ENCODE data around the gene LRRD1. TPM values are rescaled to one million over a fixed set of nuclear protein-coding genes. Genes with fewer than 3 reads are reported as not detected.

Gene LRRD1
- total and polyA plus RNA-seq, 2 of the 13 experiments (the other 11 are each of a cell fraction or from before 2014, with no cell fraction given): 0.03 TPM; not detected in 1

- no peak for TF ChIP-seq PBX3 (CRISPR knock-in tag; IDR thresholded peaks at IDR 0.05; ENCODE audit: borderline replicate concordance)
- TF ChIP-seq ZNF574 (CRISPR knock-in tag; IDR thresholded peaks at IDR 0.05): peak; percentile 62
- TF ChIP-seq PHB2 (IDR thresholded peaks at IDR 0.05; ENCODE audit: partially characterized antibody): no peak
- no peak for TF ChIP-seq HOXD1 (CRISPR knock-in tag; IDR thresholded peaks at IDR 0.05)
- TF ChIP-seq NFRKB (IDR thresholded peaks at IDR 0.05): no peak
- peak; percentile 93 for TF ChIP-seq AGO2 (optimal IDR thresholded peaks at IDR 0.05; ENCODE audit: low read depth, low read length)
- TF ChIP-seq MAFG (CRISPR knock-in tag; IDR thresholded peaks at IDR 0.05): no peak
- 0 out of 2 replicates have a peak, but pooled peaks have one; percentile 51 for TF ChIP-seq ZBTB42 (CRISPR knock-in tag; IDR thresholded peaks at IDR 0.05)
- peak; percentile 89 for TF ChIP-seq TBX3 (IDR thresholded peaks at IDR 0.05; ENCODE audit: borderline replicate concordance)
- no peak for TF ChIP-seq NR3C1 (CRISPR knock-in tag; IDR thresholded peaks at IDR 0.05)
- TF ChIP-seq ZBTB3 (CRISPR knock-in tag; IDR thresholded peaks at IDR 0.05; ENCODE audit: borderline replicate concordance, low read depth): peak; percentile 77; the same call in 1 of the 2 replicates
- TF ChIP-seq RELA (CRISPR knock-in tag; IDR thresholded peaks at IDR 0.05): no peak; the same call in 1 of the 2 replicates
- TF ChIP-seq ZNF275 (CRISPR knock-in tag; IDR thresholded peaks at IDR 0.05; ENCODE audit: borderline replicate concordance): no peak
- TF ChIP-seq GMEB2 (CRISPR knock-in tag; IDR thresholded peaks at IDR 0.05; ENCODE audit: low read depth): peak; percentile 62
- TF ChIP-seq NFIC (IDR thresholded peaks at IDR 0.05; ENCODE audit: low read length): no peak
- no peak for TF ChIP-seq ZBTB39 (CRISPR knock-in tag; IDR thresholded peaks at IDR 0.05)
- no peak for TF ChIP-seq NFIB (CRISPR knock-in tag; IDR thresholded peaks at IDR 0.05; ENCODE audit: borderline replicate concordance)
- no peak for TF ChIP-seq HNF4G (IDR thresholded peaks at IDR 0.05; ENCODE audit: borderline replicate concordance, low read depth, low read length)
- peak; percentile 20; the same call in 1 of the 2 replicates for TF ChIP-seq HNF4G (CRISPR knock-in tag; IDR thresholded peaks at IDR 0.05; ENCODE audit: borderline replicate concordance, low read depth)
- peak in 1 of 2 experiments; percentile 92; a peak in 2 of 4 replicates for TF ChIP-seq KLF16 (CRISPR knock-in tag; IDR thresholded peaks at IDR 0.05)
- TF ChIP-seq HDAC1 (CRISPR knock-in tag; IDR thresholded peaks at IDR 0.05): peak; percentile 55
Measured at GRCh38 chr7:92134271-92135051, 44.5 kb downstream of the LRRD1 start, which contains the start of gene CYP51A1 (continued).

Data from HepG2 (cell line).